Subcutaneous adipose tissue (tissue), 4 donors: ENCODE data around the gene PCDHA4. TPM values are rescaled to one million over a fixed set of nuclear protein-coding genes. Genes with fewer than 3 reads are reported as not detected.

Experiments
- CTCF ChIP-seq: fragments of 450-650 bp; IDR thresholded peaks from one replicate; pipeline ENCODE4 v1.5.1; 2016; ENCODE audit warnings: low read depth, mild to moderate bottlenecking, control low read depth, antibody characterized with exemption, moderate library complexity
- total RNA-seq, 4 donors: library from RNA; depleted of rRNA; stranded (reverse); fragments of >200 nt; gene quantifications; one replicate each; pipeline ENCODE4 v1.1.0, GENCODE V29; 2016

PCDHA4 gene
- 1 to 10 TPM in 1 of 4 donors, under 1 TPM in 3; 0.16 to 1.3 (median 0.76) TPM for total RNA-seq

DNA sequence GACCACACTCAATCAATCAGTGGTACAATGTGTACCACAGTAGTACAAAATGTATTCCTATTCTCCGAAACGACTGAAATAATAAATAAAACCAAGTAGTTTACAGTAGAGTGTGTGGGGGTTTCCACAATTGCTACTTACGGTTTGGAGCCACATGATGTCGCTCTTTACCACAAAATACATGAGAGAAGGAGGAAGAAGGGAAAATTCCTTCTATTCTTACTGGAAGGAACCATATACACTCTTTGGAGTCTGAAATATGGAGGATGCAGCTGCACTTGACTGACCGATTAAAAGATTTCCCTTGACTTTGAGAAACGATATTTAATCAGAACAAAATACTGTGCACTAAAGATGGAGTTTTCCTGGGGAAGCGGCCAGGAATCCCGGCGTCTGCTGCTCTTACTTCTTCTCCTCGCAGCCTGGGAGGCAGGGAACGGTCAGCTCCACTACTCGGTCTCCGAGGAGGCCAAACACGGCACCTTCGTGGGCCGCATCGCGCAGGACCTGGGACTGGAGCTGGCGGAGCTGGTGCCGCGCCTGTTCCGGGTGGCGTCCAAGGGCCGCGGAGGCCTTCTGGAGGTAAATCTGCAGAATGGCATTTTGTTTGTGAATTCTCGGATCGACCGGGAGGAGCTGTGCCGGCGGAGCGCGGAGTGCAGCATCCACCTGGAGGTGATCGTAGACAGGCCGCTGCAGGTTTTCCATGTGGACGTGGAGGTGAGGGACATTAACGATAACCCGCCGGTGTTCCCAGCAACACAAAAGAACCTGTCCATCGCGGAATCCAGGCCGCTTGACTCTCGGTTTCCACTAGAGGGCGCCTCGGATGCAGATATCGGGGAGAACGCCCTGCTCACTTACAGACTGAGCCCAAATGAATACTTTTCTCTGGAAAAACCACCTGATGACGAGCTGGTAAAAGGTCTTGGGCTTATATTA, at the start of gene PCDHA4:
Gene PCDHA4, plus strand, starts transcription at position 235 of the 942 bp plus-strand sequence.
- no peak for TF ChIP-seq CTCF

DNA sequence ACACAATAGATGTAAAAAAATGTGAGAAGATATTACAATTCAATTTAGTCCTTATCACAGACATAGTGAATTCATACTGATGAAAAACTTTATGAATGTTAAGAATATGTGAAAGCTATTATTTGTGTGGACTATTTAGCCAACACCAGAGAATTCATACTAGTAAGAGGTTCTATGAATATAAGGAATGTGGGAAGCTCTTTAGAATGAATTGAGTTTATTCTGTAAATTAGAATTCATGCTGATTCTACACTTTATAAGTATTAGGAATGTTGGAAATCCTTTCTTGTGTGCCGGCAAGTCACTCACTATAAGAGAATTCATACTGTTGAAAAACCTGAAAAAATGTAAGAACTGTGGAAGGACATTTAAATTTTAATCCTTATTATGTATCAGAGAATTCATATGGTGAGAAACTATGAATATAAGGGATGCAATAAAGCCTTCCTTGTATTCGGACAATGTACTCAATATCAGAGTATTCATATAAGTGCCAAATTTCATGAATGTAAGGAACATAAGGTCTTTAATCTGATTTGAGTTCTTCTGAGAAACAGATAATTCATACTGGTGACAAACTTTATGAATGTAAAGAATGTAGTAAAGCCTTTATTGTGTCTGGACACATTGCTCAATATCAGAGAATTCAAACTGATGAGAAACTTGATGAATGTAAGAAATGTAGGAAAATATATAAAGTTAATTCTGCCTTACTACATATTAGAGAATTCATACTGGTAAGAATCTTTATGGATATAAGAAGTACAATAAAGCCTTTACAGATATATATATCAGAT, 42.5 kb upstream of the PCDHA4 start:
- TF ChIP-seq CTCF: no peak

DNA sequence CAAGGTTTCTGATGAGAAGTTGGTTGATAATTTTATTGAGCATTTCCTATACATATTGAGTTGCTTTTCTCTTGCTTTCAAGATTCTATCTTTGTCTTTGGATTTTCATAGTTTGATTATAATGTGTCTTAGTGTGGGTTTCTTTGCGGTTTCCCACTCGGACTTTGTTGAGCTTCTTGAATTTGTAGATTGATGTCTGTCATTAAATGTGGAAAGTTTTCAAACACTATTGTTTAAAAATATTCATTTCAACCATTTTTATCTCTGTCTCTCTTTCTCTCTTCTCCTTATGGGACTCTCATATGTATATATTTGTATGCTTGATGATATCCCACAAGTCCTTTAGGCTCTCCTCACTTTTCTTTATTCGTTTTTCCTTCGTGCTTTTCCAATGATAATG, 39.4 kb upstream of the PCDHA4 start:
- no peak for TF ChIP-seq CTCF

DNA sequence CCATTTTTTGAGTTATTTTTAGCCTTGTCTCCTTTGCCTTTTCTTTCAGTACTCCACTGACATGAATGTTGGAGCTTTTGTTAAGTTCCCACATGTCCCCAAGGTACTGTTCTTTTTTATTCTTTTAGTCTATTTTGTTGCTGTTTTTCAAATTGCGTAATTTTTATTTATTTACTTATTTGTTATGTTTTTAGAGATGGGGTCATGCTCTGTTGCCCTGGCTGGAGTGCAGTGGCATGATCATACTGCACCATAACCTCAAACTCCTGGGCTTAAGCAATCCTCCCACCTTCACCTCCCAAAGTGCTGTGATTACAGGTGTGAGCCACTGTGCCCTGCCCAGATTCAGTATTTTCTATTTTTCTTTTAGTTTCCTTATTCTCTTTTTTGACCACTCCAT, 26.4 kb upstream of the PCDHA4 start:
- TF ChIP-seq CTCF: no peak

DNA sequence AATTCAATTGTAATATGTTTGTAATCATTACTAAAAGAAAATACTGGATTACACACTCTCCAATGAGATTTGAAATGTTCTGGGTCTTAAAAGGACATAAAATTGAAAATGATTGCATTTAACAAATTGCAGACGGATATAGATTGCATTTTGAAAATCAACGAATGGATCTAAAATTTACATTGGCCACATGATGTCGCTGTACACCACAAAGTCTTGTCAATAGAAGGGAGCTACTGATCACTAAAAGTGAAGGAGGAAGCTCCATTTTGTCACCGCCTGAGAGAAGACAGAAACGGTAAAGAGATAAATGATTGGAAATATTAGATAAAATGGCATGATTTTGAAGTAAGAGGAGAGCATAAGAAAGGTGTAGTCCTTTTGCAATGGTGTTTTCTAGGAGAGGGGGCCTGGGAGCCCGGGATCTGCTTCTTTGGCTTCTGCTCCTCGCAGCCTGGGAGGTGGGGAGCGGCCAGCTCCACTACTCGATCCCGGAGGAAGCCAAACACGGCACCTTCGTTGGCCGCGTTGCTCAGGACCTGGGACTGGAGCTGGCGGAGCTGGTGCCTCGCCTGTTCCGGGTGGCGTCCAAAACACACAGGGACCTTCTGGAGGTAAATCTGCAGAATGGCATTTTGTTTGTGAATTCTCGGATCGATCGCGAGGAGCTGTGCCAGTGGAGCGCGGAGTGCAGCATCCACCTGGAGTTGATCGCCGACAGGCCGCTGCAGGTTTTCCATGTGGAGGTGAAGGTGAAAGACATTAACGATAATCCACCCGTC, 20.8 kb upstream of the PCDHA4 start, which contains the start of gene PCDHA1:
Gene PCDHA1, plus strand, starts transcription at position 236 of the 782 bp plus-strand sequence.
- TF ChIP-seq CTCF: no peak

GRCh38 chr5:140791089-140791488, 15.8 kb upstream of the PCDHA4 start:
- no peak for TF ChIP-seq CTCF
